ENCODE results near the gene TYW1B. TPM values are rescaled to one million over a fixed set of nuclear protein-coding genes. Genes with fewer than 3 reads are reported as not detected.
"Not testable (repeated sequence)": the region's sequence is repeated elsewhere in the genome, so short reads cannot be mapped to it uniquely, and the experiment has no call there.

Gene TYW1B
- total RNA-seq, 1 experiment from 2014 or later, result 4.7 TPM

DNA sequence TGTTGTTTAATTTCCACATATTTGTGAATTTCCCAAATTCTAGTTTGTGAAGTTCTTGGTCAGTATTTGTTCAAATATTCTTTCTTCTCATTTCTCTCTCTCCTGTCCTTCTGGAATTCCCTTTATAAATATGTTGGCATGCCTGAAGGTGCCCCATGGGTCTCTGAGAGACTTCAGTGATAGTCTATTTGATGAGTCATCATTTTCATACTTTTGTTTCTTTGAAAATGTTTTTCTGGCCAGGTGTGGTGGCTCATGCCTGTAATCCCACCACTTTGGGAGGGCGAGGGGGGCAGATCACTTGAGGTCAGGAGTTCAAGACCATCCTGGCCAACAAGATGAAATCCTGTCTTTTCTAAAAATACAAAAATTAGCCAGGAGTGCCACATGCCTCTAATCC lies 127.5 kb downstream of the TYW1B start:
- DNase-seq (ENCODE audit: low read depth), result not testable (repeated sequence)

GRCh38 chr7:72697066-72697465 lies 130.9 kb downstream of the TYW1B start:
- not testable (repeated sequence) for DNase-seq (ENCODE audit: low read depth)

- DNase-seq (ENCODE audit: low read depth), result not testable (repeated sequence)
Observed at GRCh38 chr7:72696643-72697042, 131.4 kb downstream of the TYW1B start.

DNA sequence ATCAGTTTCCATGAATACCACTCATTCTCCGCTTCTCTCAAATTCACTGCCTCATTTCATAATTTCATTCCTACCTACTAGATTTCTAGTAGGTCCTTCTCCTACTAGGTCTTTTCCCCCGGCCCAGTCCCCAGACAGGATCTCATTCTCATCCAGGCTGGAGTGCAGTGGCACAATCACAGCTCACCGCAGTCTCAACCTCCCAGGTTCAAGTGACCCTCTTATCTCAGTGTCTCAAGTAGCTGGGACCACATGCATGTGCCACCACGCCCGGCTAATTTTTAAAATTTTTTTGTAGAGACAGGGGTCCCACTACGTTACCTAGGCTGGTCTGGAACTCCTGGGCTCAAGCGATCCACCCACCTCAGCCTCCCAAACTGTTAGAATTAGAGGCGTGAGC lies 132.5 kb downstream of the TYW1B start:
- not testable (repeated sequence) for DNase-seq (ENCODE audit: low read depth)

GRCh38 chr7:72691442-72691841 lies 136.6 kb downstream of the TYW1B start:
- not testable (repeated sequence) for DNase-seq (ENCODE audit: low read depth)

GRCh38 chr7:72690177-72690576 lies 137.8 kb downstream of the TYW1B start:
- DNase-seq (ENCODE audit: low read depth), result not testable (repeated sequence)

- not testable (repeated sequence) for DNase-seq (ENCODE audit: low read depth)
Observed at GRCh38 chr7:72689344-72689743, 138.7 kb downstream of the TYW1B start.

DNA sequence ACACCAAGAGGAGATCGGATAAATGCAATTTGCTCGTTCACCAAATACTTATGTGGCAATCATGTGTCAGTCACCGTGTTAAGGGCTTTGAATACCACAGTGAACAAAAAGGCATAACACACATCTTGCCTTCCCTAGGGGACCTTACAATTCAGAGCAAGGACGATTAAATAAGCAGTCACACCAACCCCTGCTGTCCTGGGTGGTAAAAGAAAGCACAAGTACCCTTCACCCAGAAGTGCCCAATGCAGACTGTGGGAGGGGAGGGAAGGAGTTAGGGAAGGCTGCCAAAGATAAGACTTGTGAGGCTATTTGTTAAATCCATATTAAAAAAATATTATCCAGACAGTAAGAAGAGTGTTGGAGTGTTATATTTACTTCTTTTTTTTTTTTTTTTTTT lies 146.8 kb downstream of the TYW1B start:
- not testable (repeated sequence) for DNase-seq (ENCODE audit: low read depth)

GRCh38 chr7:72676880-72677279 lies 151.1 kb downstream of the TYW1B start:
- not testable (repeated sequence) for DNase-seq (ENCODE audit: low read depth)

DNA sequence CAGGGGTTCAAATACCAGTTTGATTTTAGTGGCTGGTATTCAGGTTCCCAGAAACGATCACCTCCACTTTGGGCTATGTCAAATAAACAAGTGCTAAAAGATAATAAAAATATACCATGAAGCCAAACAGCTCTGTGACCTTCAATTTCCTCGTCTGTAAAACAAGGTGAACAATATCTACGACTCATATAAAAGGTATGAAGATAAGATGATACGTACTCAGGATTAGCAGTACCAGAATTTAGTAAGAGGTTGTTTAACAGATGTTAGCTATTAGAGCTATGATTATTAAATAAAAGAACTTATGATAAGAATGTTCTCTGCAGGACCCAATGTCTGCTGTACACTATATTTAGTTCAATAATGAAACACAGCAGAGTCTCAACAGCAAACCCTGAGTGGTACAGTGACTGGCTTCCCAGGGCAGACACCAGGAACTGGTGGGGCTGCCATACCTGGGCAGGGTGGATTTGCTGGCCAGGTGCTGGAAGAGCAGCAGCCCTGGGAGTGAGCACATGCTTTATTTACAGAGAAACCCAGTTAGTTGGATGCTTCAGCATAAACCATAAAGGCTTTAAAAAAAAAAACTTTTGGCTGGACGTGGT lies 151.8 kb downstream of the TYW1B start:
- not testable (repeated sequence) for DNase-seq (ENCODE audit: low read depth)

DNA sequence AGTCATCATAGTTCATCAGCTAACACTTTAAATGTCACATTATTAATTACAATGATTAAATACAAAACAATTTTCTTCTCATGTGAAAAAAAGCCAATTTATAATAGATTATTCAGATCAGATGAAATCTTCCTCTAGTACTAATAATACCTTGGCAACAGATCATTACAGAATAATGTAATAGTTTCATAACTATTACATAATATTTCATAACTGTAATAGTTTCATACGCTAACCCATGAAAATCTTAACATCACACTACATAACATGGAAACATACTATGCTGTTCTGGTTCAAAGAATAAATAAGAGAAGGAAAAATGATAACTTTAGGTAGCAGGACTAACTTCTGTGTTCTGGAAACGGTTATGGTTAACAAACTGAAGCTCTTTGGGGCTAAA lies 152.3 kb downstream of the TYW1B start:
- DNase-seq (ENCODE audit: low read depth), result not testable (repeated sequence)

DNA sequence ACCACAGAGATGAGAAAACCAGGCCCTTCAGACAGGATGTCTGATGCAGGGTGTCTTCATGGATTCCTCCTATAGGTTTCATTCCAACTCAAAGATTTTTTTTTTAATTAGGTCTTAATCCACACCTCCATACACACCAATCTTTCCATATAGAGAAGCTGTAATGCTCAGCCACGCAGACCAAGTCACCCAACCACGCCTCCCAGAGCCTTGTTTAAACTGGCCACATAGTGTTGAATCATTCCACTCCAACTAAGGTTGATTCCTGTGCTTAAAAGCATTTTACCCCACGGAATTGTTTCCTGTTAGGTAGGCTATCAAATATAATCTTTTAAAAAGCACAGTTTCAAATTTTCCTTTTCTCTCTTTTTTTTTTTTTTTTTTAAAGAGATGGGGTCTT lies 153.6 kb downstream of the TYW1B start:
- DNase-seq (ENCODE audit: low read depth), result no peak

DNA sequence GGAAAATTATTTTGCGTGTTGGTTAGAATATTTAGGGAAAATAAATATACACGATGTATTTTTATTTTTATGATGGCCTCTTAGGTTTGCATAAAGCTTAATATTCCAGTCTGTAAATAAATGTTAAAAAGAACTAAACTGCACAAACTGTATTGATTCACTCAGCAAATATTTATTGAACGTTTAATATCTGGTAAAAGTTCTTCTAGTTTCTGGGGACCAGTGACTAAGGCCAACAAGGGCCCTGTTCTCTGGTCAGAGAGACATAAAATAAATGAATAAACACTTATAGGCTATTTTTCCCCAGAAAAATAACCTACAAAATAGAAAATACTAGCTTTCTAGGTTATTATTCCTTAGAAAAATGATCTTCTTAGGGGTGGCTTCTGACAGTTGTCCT lies 157.2 kb downstream of the TYW1B start:
- DNase-seq (ENCODE audit: low read depth), result not testable (repeated sequence)

GRCh38 chr7:72668435-72668834 lies 159.6 kb downstream of the TYW1B start:
- not testable (repeated sequence) for DNase-seq (ENCODE audit: low read depth)

DNA sequence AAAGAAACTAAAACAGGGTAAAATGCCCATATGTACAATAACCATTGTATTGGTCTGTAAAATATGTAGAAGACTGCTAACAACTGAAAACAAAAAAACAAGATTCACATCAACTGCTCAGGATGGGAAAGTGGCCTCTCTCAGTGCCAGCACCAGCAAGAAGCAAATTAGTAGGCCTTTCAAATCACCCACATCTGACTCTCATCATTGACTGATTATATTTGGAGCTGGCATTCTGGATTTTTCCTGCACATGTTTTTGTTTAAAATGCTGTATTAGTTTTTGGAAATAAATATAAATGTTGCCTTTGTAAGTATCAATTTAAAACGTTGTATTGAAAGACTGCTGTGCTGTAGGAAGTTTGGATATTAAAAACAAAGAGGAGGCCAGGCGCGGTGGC lies 161.0 kb downstream of the TYW1B start:
- not testable (repeated sequence) for DNase-seq (ENCODE audit: low read depth)

- not testable (repeated sequence) for DNase-seq (ENCODE audit: low read depth)
Observed at GRCh38 chr7:72648574-72648973, 179.4 kb downstream of the TYW1B start.

DNA sequence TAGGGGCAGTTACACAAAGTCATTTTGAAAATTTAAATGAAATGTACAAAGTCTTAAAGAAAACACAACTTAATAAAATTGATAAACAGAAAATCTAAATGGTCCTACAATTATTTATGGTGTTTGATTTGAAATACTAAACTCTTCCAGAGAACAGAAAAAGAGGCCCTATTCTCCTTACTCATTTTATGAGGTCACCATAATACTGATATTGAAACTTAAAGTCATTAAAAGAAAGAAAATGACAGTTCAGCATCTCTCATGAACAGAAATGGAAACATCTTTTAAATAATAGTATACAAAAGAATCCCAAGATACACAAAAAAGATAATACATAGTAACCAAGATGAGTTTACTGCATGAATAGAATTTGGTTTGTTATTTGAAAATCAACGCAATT lies 184.3 kb downstream of the TYW1B start:
- not testable (repeated sequence) for DNase-seq (ENCODE audit: low read depth)

GRCh38 chr7:72641485-72642248 lies 186.3 kb downstream of the TYW1B start:
- not testable (repeated sequence) for DNase-seq (ENCODE audit: low read depth)

DNA sequence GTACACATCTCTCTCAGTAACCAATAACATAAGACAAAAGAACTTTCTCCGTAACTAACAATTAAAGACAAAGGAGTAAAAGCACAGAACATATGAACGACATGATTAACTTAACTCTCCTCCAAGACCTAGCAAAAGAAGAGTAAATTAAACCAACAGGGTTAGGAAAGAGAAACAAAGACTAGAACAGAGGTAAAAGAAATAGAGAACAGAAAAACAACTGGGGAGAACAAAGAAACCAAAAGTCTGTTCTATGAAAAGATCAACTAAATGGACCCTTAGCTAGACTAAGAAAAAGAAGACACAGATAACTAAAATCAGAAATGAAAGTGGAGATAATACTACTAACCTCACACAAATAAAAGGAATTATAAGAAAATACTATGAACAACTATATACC lies 187.3 kb downstream of the TYW1B start:
- DNase-seq (ENCODE audit: low read depth), result not testable (repeated sequence)

DNA sequence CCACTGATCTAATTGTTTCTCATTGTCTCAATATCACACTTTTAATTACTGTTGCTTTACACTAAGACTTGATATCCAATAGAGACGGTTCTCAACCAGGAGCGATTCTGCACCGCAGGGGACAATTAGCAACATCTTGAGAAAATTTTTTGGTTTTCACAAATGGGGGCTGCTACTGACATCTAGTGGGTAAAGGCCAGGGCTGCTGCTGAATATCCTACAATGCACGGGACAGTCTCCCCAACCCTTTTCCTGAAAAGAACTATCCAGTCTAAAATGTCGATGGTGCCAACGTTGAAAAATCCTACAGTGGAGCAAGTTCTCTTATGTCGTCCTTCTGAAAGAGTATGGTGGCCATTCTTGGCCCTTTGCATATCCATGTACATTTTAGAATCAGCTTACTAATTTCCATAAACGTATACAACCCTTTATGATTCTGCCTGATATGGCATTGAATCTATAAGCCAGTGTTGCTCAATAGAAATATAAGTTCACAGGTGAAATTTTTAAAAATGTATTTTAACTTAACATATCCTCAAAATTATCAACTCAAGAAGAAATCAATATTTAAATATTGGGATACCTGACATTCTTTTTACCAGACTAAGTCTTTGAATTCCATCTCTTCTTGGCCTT lies 192.6 kb downstream of the TYW1B start:
- DNase-seq (ENCODE audit: low read depth), result not testable (repeated sequence)

- DNase-seq (ENCODE audit: low read depth), result not testable (repeated sequence)
Observed at GRCh38 chr7:72632765-72633292, 195.2 kb downstream of the TYW1B start.

- DNase-seq (ENCODE audit: low read depth), result not testable (repeated sequence)
Observed at GRCh38 chr7:72628375-72628774, 199.6 kb downstream of the TYW1B start.

Measured in RPMI7951 (cell line).